ENCODE measurements around the gene TRAPPC12. TPM values are rescaled to one million over a fixed set of nuclear protein-coding genes. Genes with fewer than 3 reads are reported as not detected.

The TRAPPC12 gene
- total RNA-seq, 4 donors from 2014 or later = 52.2 to 90.7 (median 77.6) TPM

DNA sequence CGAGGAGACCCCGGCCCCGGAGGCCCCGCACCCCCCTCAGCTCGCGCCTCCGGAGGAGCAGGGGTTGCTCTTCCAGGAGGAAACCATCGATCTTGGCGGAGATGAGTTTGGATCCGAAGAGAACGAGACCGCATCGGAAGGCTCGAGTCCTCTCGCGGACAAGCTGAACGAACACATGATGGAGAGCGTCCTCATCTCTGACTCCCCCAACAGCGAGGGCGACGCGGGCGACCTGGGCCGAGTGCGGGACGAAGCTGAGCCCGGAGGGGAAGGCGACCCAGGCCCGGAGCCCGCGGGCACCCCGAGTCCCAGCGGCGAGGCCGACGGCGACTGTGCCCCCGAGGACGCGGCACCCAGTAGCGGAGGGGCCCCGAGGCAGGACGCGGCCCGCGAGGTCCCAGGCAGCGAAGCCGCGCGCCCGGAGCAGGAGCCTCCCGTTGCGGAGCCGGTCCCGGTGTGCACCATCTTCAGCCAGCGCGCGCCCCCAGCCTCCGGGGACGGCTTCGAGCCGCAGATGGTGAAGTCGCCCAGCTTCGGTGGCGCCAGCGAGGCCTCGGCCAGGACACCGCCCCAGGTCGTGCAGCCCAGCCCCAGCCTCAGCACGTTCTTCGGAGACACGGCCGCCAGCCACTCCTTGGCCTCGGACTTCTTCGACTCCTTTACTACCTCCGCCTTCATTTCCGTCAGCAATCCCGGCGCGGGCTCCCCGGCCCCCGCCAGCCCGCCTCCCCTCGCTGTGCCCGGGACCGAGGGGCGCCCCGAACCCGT lies 8.3 kb downstream of the TRAPPC12 start:
- H3K27me3 ChIP-seq = no peaks in the 10 kb centered on the region
- 85% methylated on average over 14 of the region's 89 CpGs; no CpG with 5 or more reads in 1 of the 2 donors for WGBS, 2 donors (ENCODE audit: low coverage in 1 of 2)
- H3K36me3 ChIP-seq = peaks cover 0 to 64% of the 10 kb centered on the region in 2 donors
- ATAC-seq = no peak
- no peak overlapping the region for H3K4me3 ChIP-seq
- H3K9me3 ChIP-seq = no peaks in the 10 kb centered on the region
- H3K4me1 ChIP-seq = no peaks in the 10 kb centered on the region
- no peak overlapping the region for H3K27ac ChIP-seq
- TF ChIP-seq EP300 (IDR thresholded peaks at IDR 0.05) = no peak
- no peak for TF ChIP-seq POLR2A (IDR thresholded peaks at IDR 0.05)
- TF ChIP-seq POLR2AphosphoS5 (IDR thresholded peaks at IDR 0.05) = no peak
- TF ChIP-seq, protein P1, sequence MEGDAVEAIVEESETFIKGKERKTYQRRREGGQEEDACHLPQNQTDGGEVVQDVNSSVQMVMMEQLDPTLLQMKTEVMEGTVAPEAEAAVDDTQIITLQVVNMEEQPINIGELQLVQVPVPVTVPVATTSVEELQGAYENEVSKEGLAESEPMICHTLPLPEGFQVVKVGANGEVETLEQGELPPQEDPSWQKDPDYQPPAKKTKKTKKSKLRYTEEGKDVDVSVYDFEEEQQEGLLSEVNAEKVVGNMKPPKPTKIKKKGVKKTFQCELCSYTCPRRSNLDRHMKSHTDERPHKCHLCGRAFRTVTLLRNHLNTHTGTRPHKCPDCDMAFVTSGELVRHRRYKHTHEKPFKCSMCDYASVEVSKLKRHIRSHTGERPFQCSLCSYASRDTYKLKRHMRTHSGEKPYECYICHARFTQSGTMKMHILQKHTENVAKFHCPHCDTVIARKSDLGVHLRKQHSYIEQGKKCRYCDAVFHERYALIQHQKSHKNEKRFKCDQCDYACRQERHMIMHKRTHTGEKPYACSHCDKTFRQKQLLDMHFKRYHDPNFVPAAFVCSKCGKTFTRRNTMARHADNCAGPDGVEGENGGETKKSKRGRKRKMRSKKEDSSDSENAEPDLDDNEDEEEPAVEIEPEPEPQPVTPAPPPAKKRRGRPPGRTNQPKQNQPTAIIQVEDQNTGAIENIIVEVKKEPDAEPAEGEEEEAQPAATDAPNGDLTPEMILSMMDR (IDR thresholded peaks at IDR 0.05) = no peak

DNA sequence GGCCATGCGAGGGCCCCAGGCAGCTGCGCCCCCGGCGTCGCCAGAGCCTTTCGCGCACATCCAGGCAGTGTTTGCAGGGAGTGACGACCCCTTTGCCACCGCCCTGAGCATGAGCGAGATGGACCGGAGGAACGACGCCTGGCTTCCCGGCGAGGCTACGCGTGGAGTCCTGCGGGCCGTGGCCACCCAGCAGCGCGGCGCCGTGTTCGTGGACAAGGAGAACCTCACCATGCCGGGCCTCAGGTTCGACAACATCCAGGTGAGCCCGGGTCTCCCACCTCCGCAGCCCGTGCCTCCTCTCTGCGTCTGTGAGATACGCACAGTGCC lies 8.9 kb downstream of the TRAPPC12 start:
- Histone ChIP-seq H3K36me3 (peaks cover 0 to 62% of the 10 kb centered on the region in 2 donors), H3K27ac (no peak overlapping the region), H3K4me1 (no peaks in the 10 kb centered on the region), H3K4me3 (no peak overlapping the region), H3K27me3 (no peaks in the 10 kb centered on the region), H3K9me3 (no peaks in the 10 kb centered on the region)
- no peak for TF ChIP-seq POLR2AphosphoS5 (IDR thresholded peaks at IDR 0.05)
- TF ChIP-seq, protein P1 (IDR thresholded peaks at IDR 0.05) = no peak
- TF ChIP-seq EP300 (IDR thresholded peaks at IDR 0.05) = no peak
- no peak for TF ChIP-seq POLR2A (IDR thresholded peaks at IDR 0.05)
- WGBS, 2 donors (ENCODE audit: low coverage in 1 of 2) = 71% methylated on average over 1 of the region's 31 CpGs; no CpG with 5 or more reads in 1 of the 2 donors
- ATAC-seq = no peak

DNA sequence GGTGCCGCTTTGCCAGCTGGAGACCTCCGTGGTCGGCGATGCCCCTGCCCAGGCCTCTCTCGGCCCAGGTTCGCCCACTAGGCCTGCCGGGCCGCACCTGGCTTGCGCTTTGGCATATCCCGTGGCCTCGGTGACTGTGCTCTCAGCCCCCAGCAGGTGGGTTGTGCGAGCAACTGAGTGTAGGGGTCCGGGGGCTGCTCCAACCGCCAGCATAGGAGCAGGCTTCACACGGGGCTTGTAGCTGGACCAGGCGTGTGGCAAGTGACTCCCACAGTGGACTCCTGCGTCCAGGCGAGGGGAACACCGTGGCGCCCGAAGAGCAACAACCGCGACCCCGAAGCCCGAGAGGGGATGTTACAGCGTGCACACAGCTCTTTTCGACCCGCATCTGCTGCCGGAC lies 9.7 kb downstream of the TRAPPC12 start:
- Histone ChIP-seq H3K36me3 (peaks cover 0 to 66% of the 10 kb centered on the region in 2 donors), H3K27ac (no peak overlapping the region), H3K4me3 (no peak overlapping the region), H3K9me3 (no peaks in the 10 kb centered on the region), H3K27me3 (no peaks in the 10 kb centered on the region), H3K4me1 (no peaks in the 10 kb centered on the region)
- ATAC-seq = no peak
- WGBS, 2 donors (ENCODE audit: low coverage in 1 of 2) = 91 to 100% methylated on average over 1 to 10 of the region's 29 CpGs
- TF ChIP-seq EP300 (IDR thresholded peaks at IDR 0.05) (no peak), POLR2AphosphoS5 (IDR thresholded peaks at IDR 0.05) (no peak), POLR2A (IDR thresholded peaks at IDR 0.05) (no peak)
- TF ChIP-seq, protein P1 (IDR thresholded peaks at IDR 0.05) = no peak

DNA sequence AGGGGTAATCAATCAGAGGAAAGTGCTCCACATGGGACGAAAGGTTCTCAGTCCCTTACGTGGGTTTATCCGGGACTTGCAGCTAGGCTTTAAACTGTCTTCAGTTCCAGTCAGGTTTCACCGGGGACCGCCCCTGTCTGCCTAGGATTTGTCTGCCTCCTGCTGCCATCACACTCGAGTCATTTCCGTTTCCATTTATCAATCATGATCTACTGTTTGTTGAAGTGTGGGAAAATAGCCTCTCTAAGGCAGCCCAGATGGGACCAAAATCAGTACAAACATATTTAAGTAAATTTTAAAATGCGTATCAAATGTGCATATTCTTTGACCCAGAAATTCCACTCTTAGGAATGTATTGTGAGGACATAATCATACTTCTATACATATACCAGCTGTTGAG lies 10.5 kb downstream of the TRAPPC12 start:
- no peak overlapping the region for H3K4me3 ChIP-seq
- WGBS, 2 donors (ENCODE audit: low coverage in 1 of 2) = 88 to 89% methylated on average over 6 to 8 of the region's 8 CpGs
- no peaks in the 10 kb centered on the region for H3K9me3 ChIP-seq
- no peaks in the 10 kb centered on the region for H3K27me3 ChIP-seq
- TF ChIP-seq POLR2A (IDR thresholded peaks at IDR 0.05) (no peak), EP300 (IDR thresholded peaks at IDR 0.05) (no peak), POLR2AphosphoS5 (IDR thresholded peaks at IDR 0.05) (no peak)
- TF ChIP-seq, protein P1 (IDR thresholded peaks at IDR 0.05) = no peak
- ATAC-seq = no peak
- H3K27ac ChIP-seq = no peak overlapping the region
- H3K4me1 ChIP-seq = no peaks in the 10 kb centered on the region
- peaks cover 0 to 74% of the 10 kb centered on the region in 2 donors for H3K36me3 ChIP-seq

DNA sequence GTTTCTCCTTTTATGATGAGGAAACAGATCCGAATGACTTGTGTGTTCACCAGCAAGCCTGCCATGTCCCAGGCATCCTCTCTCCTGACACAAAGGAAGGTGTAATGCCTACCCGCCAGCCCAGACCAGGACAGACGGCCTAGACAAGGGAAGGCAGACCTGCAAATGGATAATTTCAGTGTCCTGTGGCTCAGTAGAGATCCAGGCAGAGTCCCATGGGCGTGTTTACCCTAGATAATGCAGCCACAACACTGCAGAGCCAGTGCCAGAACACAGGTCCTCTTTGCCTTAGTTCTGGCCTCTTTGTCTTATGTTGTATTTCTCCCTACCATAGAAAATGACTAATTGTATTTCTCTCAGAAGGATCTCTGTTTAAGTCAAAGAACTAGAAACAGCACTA lies 12.7 kb downstream of the TRAPPC12 start:
- Histone ChIP-seq H3K4me1 (no peaks in the 10 kb centered on the region), H3K27me3 (no peaks in the 10 kb centered on the region), H3K36me3 (peaks cover 0 to 90% of the 10 kb centered on the region in 2 donors), H3K27ac (no peak overlapping the region), H3K4me3 (no peak overlapping the region), H3K9me3 (peaks cover 0 to 17% (median 0%) of the 10 kb centered on the region in 3 donors)
- ATAC-seq = no peak
- TF ChIP-seq, protein P1 (IDR thresholded peaks at IDR 0.05) = no peak
- TF ChIP-seq EP300 (IDR thresholded peaks at IDR 0.05) (no peak), POLR2A (IDR thresholded peaks at IDR 0.05) (no peak), POLR2AphosphoS5 (IDR thresholded peaks at IDR 0.05) (no peak)
- 87 to 95% methylated on average over 3 of the region's 4 CpGs for WGBS, 2 donors (ENCODE audit: low coverage in 1 of 2)

Data from gastroesophageal sphincter (tissue), 4 donors.